22Rv1 (cell line): ENCODE results near the gene ARIH2.

Experiments
- H3K27ac ChIP-seq: fragments of 450-650 bp; 2 replicates; pipeline ENCODE4 v1.5.1; 2017
- ZFX ChIP-seq: fragments of 450-650 bp; IDR thresholded peaks from 2 replicates; pipeline ENCODE4 v1.6.1; 2017; ENCODE audit warnings: antibody characterized with exemption, borderline replicate concordance
- TF ChIP-seq, protein P1 (sequence below): fragments of 450-650 bp; IDR thresholded peaks from 2 replicates; pipeline ENCODE4 v1.5.1; 2017; ENCODE audit warnings: mild to moderate bottlenecking

Gene ARIH2

GRCh38 chr3:48997102-48997635 lies 78.5 kb downstream of the ARIH2 start:
- H3K27ac ChIP-seq, result no peak overlapping the region
- TF ChIP-seq, protein P1, sequence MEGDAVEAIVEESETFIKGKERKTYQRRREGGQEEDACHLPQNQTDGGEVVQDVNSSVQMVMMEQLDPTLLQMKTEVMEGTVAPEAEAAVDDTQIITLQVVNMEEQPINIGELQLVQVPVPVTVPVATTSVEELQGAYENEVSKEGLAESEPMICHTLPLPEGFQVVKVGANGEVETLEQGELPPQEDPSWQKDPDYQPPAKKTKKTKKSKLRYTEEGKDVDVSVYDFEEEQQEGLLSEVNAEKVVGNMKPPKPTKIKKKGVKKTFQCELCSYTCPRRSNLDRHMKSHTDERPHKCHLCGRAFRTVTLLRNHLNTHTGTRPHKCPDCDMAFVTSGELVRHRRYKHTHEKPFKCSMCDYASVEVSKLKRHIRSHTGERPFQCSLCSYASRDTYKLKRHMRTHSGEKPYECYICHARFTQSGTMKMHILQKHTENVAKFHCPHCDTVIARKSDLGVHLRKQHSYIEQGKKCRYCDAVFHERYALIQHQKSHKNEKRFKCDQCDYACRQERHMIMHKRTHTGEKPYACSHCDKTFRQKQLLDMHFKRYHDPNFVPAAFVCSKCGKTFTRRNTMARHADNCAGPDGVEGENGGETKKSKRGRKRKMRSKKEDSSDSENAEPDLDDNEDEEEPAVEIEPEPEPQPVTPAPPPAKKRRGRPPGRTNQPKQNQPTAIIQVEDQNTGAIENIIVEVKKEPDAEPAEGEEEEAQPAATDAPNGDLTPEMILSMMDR, result no peak
- TF ChIP-seq ZFX, result no peak

GRCh38 chr3:48997714-48998637 lies 79.3 kb downstream of the ARIH2 start:
- no peak overlapping the region for H3K27ac ChIP-seq
- TF ChIP-seq, protein P1, result no peak
- no peak for TF ChIP-seq ZFX

DNA sequence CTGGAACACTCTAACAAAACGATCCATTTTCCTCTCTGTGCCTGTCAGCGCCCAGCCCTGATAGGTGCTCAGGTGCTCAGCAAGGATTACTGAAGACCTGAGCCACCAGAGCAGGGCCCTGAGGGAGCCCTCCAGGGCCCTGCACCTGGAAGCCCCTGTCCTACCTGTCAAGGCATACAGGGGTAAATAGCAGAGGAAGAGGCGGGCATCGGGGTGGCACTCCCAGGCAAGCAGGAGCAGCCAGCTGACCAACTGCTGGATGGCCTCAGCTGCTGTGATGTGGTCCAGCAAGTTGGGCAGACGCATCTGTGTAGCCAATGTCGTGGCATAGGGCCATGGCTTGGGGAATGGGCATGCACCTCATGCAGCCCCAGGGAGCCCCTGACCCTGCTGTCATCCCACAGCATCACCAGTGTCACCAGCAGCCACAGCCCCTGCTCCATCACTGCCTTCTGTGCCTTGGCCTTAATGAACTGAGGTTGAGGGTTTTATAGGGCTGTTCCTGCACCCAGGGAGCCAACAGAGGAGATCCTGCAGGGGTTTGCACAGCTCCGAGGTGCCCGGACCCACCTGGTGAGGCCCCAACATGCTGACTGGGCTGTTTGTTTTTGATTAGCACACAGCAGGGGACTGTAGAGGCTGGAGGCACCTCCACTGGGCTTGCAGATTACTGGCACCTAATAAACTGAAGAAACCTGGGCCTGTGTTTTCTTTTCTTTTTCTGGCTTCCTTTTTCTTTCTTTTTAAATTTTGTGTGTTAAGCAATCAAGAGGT lies 80.6 kb downstream of the ARIH2 start:
- TF ChIP-seq ZFX, result no peak
- TF ChIP-seq, protein P1, result no peak
- H3K27ac ChIP-seq, result no peak overlapping the region

DNA sequence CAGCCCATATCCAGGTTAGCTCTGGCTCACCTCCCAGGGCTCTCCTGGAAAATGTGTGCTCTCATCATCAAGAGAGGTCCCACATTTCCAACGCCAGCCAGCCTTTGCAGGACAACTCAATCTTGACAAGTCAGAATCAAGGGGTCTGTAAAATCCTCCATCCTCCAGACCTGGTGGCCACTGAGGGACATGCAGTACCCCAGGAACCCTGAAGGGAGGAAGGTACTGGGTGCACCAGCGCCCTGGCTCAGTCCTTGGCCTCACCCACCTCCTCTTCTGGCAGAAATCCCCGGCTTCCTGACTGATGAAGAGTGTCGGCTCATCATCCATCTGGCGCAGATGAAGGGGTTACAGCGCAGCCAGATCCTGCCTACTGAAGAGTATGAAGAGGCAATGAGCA lies 82.5 kb downstream of the ARIH2 start:
- H3K27ac ChIP-seq, result no peak overlapping the region
- TF ChIP-seq, protein P1, result no peak
- no peak for TF ChIP-seq ZFX

- H3K27ac ChIP-seq, result peak overlapping the region; percentile 98
- TF ChIP-seq, protein P1, result no peak
- no peak for TF ChIP-seq ZFX
These were observed 86.0 kb downstream of the ARIH2 start for GRCh38 chr3:49004352-49005302.

DNA sequence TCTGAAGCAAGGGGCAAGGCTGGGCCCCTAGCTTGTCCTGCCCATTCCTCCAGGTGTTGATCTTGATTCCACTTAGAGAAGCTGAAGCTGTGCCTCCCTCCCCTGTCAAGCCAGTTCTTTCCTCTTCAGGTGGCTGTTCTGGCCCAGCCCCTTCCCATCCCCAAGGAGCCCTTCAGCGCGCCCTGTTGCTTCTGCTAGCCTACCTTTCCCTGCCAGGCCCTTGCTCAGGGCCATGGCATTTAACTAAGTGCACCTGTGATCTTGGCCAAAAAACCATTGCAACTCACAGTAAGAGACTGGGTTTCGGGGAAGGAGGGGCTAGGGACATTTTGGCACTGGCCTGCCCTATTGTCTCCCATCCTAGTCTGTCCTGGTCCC lies 86.7 kb downstream of the ARIH2 start:
- TF ChIP-seq, protein P1, result no peak
- TF ChIP-seq ZFX, result no peak
- H3K27ac ChIP-seq, result peak overlapping the region; percentile 98
